Measurements from ENCODE around the gene MAN2A2.
"Not testable (repeated sequence)": the region's sequence is repeated elsewhere in the genome, so short reads cannot be mapped to it uniquely, and the experiment has no call there.

Gene MAN2A2

DNA sequence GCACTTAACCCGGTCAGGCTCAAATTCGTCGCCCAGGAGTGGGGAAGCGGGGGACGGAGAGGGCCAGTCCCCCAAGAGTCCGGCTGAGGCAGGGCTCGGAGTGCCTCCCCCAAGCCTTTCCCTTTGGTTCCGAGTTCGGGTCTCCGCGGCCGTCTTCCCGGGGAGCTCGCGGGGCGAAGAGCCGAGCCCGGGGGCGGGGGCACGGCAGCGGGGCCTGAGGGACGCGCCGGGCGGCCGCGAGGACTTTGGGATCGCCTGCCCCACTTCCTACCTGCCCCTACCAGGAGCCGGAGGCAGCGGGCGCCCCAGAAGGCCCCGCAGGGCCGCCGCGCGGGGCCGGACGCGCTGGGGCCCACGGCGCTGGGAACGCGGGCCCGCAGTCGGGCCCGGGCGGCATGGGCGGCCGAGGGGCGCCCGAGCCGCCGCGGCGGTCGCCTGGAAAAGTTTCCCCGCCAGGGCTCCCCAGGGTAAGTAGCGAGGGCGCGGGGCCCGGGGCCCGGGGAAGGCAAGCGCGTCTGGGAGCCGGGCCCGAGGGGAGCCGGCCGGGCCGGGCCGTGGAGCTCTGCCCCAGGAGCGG is 31.9 kb upstream of the MAN2A2 start:
- peak in 11 of 58 donors; percentile 9 to 48 (median 34) for DNase-seq

DNA sequence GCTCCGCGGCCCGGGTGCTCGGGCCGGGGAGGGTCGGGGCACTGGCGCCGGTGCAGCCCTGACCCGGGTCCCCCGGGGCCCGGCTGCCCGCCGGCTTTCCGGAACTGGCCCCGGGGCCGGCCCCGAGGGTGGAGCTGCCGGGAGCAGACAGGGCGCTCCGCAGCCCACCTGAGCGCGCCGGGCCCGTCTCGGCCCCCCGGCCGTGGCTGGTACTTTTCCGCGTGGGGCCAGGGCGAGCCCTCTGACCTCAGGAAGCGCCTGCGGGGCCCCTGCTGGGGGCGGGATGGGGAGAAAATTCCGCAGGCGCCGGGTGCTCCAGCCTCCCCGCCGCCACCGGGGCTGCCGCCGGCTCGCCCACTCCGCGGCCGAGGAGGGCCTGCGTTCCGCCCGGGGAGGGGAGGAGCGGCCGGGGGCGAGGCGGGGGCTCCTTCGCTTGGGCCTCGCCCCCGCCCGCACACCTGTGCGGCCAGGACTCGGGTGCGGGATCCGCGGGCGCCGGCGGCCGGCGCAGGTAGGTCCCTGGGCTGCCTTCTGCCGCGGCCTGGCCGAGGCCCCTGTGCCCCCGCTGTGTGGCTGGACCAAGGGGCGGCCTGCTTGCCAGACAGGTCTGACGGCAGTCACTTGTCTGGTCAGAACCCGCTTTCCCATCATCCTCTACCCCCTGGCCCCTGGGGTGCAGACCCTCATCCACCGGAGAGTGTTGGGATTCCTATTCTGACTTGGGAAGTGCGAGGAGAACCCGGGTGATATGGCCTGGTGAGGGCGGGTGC is 31.2 kb upstream of the MAN2A2 start:
- DNase-seq: peak in 2 of 58 donors; percentile 13 to 15

DNA sequence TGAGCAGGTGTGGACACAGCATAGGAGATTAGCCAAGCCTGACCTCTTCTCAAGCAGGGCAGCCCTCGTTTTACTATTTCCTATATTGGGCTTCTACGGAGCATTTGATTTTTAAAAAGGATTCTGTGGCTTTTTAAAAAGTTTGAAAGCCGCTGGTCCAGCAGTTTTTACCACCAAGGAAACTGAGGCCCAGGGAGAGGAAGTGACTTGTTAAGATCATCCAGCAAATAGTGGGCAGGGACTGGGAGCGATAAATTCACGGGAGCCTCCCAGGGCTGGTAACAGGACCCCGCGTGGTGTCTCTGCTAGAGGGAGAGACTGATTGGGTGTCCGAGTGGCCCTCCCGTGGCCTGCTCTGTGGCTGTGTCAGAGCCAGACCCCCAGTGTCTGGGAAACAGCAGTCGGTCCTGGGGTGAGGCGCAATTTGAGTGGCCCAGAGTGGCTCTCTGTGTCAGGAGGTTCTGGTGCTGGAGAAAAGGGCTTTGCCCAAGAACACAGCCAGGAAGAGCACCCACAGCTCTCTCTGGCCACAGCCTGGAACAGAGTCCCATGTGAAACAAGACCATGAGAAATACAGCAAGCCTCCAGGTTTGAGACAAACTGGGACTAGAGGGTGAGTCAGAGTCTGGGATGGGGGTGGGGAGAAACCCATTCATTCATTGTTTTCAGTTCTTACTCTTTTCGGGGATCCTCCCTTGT is 30.5 kb upstream of the MAN2A2 start:
- DNase-seq: no peak

DNA sequence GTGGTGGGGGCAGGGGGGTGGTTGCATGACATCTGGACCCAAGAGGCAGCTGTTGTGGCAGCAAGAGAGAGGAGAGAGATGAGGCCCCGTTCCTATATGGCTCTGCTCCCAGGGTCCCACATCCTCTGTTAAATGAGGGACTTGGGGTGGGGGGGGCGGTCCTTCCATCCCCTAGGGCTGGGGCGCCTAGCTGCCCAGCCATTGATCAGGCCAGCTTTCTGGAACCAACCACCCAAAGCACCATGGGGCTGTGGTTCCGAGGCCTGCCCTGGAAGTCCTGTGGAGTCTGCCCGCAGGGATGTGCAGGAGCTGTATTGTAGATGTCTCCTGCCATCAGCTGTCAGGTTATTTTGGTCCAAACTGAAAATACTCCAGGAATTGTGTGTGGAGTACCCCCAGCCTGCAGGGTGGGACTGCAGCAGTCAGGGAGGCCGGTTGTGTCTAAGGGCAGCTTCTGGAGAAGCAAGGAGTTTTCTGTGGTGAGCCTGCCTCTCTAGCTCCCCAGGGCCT is 29.6 kb upstream of the MAN2A2 start:
- DNase-seq: peak in 2 of 58 donors; percentile 19 to 37

DNA sequence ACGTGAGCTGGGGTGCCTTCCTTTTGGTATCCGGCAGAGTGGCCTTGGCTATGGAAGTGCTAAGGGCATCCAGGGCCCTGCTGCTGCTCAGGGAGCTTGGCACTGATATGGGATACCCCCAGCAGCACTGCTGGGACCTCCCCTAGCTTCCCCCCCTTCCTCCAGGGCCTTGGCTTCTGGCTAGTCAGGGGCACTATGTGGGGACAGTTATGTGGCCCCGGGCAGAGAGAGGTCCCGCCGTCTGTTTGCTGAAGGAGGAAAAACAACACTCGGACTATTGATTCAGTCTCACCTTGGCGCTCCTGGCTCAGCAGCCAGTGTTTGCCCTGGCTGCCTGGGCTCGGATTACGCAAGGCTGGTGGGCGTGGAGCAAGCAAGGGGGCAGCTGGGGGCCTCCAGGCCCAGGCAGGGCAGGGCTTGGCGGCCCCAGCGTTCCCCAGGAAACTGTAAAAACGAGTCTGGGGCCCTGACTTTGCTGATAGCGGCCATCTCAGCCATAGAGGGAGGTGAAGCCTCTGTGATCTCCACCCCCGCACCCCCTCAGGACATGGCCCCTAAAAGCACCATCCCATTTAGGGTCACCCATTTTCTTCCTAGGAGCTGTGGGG is 29.0 kb upstream of the MAN2A2 start:
- DNase-seq: peak in 1 of 58 donors; percentile 11

DNA sequence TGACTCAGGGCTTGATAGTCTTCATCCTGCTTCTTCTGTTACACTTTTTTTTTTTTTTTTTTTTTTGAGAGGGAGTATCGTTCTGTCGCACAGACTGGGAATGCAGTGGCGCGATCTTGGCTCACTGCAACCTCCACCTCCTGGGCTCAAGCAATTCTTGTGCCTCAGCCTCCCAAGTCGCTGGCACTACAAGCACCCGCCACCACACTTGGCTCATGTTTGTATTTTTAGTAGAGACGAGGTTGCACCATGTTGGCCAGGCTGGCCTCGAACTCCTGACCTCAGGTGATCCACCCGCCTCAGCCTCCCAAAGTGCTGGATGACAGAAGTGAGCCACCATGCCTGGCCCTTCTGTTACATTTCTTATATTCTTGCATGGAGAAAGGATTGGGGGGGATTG is 28.1 kb upstream of the MAN2A2 start:
- DNase-seq: not testable (repeated sequence)

DNA sequence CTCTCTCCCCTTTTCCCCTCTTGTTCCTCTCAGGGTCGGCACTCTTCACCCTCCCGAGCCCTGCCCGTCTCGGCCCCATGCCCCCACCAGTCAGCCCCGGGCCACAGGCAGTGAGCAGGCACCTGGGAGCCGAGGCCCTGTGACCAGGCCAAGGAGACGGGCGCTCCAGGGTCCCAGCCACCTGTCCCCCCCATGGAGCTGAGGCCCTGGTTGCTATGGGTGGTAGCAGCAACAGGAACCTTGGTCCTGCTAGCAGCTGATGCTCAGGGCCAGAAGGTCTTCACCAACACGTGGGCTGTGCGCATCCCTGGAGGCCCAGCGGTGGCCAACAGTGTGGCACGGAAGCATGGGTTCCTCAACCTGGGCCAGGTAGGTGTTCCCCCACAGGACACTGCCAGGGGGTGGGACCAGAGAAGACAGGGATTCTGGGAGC is 27.5 kb upstream of the MAN2A2 start:
- no peak for DNase-seq

DNA sequence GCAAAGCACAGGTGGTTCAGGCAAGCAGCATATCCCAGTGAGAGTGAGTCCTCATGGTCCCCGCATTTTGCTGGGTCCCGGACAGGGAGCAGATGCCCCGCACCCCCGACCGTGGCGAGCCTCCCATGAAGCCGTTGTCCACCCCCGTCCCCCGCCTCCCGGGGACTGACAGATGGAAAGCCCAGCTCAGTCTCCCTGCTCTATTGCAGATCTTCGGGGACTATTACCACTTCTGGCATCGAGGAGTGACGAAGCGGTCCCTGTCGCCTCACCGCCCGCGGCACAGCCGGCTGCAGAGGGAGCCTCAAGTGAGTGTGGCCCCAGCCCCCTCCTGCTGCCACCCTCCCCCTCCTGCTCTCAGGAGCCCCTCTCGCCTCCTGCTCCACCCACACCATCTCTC is 27.1 kb upstream of the MAN2A2 start:
- peak in 11 of 58 donors; percentile 16 to 54 (median 38) for DNase-seq

DNA sequence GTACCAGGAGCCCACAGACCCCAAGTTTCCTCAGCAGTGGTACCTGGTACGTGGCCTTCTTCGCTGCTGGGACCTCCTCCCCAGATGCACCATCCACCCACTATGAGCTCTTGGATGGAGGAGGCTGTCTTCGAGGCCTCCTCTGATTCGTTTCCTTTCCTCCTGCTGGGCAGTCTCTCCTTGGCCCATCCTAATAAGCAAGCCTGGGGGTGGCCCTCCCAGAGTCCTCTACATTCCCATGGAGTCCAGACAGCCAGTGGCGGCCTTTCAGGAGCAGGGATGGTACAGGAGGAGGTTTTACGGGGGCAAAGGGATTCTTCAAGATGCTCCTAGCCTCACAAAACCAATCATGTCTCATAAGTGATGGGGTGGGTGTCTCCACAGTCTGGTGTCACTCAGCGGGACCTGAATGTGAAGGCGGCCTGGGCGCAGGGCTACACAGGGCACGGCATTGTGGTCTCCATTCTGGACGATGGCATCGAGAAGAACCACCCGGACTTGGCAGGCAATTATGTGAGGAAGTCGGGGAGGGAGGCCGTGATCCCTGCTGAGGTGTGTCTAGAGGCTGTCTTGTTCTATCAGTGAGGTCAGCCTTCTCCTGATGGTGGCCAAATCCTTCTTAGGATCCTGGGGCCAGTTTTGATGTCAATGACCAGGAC is 26.5 kb upstream of the MAN2A2 start:
- DNase-seq: no peak

DNA sequence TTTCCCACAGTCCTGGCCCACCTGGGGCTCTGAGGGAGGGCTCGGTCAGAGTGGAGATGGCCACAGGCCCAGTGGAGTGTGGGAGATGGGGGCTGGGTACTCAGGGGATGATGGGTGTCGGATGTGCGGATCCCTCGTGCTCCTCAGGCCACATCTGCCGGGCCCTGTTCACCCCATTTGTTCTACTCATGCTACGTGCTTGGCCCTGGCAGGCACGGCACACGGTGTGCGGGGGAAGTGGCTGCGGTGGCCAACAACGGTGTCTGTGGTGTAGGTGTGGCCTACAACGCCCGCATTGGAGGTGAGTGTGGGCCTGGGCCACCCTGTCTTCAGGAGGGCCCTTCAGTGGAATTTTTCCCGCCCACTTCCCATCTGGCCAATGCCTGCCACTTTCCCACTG is 25.8 kb upstream of the MAN2A2 start:
- no peak for DNase-seq

DNA sequence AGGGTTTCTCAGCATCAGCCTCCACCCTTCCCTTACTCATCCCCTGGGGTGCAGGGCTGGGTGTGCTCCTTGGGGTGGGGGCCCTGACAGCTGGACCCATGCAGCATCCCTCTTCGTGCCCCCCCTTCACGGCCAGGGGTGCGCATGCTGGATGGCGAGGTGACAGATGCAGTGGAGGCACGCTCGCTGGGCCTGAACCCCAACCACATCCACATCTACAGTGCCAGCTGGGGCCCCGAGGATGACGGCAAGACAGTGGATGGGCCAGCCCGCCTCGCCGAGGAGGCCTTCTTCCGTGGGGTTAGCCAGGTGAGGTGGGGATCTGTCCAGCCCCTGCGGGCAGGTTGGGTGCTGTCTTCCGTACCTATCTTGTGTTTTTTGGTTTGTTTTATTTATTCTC is 25.1 kb upstream of the MAN2A2 start:
- no peak for DNase-seq

DNA sequence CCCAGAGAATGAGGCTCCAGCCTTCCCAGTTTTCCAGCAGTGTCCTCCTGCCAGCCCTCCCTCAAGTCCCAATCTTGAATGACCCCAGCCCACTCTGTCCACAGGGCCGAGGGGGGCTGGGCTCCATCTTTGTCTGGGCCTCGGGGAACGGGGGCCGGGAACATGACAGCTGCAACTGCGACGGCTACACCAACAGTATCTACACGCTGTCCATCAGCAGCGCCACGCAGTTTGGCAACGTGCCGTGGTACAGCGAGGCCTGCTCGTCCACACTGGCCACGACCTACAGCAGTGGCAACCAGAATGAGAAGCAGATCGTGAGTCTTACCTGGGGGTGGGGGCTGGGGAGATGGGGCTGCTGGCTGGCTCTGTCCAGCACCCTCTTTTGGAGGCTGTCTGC is 24.4 kb upstream of the MAN2A2 start:
- DNase-seq: no peak

DNA sequence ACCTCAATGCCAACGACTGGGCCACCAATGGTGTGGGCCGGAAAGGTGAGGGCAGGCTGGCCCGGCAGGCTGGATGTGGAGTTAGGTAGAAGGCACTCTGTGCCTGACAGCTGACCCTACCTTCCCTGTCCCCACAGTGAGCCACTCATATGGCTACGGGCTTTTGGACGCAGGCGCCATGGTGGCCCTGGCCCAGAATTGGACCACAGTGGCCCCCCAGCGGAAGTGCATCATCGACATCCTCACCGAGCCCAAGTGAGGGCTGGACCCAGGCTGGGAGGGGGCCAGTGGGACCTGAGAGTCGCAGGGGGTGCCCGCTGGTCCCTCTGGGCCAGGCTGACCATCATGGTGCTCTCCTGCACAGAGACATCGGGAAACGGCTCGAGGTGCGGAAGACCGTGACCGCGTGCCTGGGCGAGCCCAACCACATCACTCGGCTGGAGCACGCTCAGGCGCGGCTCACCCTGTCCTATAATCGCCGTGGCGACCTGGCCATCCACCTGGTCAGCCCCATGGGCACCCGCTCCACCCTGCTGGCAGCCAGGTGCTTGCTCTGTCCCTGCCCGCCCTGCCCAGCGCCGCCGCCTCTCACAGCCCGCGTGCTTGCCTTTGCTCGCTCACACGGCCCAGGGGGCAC is 23.3 kb upstream of the MAN2A2 start:
- DNase-seq: no peak

DNA sequence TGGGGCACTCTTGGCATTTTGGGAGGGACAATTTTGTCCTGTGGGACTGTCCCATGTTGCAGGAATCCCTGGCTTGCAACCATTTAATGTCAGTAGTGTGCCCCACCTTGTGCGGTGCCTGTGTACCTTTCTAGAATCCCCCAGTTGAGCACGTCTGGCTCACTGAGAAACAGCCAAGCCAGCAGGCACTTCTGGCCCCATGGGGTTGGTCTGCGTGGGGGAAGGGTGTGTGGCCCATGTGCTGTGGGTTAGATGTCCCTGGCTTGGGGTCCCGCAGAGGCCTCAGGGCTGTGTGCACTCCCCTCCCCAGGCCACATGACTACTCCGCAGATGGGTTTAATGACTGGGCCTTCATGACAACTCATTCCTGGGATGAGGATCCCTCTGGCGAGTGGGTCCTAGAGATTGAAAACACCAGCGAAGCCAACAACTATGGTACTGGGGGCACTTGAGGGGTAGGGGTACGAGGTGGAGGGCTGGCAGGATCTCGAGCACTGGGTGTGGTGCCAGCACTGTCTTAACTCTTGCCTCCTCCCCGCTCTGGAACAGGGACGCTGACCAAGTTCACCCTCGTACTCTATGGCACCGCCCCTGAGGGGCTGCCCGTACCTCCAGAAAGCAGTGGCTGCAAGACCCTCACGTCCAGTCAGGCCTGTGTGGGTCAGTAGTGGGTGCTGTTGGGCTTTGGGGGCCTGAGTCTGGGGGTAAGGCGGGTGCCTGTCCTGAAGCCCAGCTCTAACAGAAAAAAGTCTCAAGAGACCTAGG is 22.5 kb upstream of the MAN2A2 start:
- no peak for DNase-seq

DNA sequence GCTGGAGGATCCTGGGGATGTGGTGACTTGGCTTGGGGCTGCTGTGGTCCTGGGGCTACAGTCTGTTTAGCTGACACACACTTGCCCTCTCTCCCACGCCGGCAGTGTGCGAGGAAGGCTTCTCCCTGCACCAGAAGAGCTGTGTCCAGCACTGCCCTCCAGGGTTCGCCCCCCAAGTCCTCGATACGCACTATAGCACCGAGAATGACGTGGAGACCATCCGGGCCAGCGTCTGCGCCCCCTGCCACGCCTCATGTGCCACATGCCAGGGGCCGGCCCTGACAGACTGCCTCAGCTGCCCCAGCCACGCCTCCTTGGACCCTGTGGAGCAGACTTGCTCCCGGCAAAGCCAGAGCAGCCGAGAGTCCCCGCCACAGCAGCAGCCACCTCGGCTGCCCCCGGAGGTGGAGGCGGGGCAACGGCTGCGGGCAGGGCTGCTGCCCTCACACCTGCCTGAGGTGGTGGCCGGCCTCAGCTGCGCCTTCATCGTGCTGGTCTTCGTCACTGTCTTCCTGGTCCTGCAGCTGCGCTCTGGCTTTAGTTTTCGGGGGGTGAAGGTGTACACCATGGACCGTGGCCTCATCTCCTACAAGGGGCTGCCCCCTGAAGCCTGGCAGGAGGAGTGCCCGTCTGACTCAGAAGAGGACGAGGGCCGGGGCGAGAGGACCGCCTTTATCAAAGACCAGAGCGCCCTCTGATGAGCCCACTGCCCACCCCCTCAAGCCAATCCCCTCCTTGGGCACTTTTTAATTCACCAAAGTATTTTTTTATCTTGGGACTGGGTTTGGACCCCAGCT is 21.7 kb upstream of the MAN2A2 start:
- DNase-seq: no peak

DNA sequence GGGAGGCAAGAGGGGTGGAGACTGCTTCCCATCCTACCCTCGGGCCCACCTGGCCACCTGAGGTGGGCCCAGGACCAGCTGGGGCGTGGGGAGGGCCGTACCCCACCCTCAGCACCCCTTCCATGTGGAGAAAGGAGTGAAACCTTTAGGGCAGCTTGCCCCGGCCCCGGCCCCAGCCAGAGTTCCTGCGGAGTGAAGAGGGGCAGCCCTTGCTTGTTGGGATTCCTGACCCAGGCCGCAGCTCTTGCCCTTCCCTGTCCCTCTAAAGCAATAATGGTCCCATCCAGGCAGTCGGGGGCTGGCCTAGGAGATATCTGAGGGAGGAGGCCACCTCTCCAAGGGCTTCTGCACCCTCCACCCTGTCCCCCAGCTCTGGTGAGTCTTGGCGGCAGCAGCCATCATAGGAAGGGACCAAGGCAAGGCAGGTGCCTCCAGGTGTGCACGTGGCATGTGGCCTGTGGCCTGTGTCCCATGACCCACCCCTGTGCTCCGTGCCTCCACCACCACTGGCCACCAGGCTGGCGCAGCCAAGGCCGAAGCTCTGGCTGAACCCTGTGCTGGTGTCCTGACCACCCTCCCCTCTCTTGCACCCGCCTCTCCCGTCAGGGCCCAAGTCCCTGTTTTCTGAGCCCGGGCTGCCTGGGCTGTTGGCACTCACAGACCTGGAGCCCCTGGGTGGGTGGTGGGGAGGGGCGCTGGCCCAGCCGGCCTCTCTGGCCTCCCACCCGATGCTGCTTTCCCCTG is 21.0 kb upstream of the MAN2A2 start:
- DNase-seq: no peak

DNA sequence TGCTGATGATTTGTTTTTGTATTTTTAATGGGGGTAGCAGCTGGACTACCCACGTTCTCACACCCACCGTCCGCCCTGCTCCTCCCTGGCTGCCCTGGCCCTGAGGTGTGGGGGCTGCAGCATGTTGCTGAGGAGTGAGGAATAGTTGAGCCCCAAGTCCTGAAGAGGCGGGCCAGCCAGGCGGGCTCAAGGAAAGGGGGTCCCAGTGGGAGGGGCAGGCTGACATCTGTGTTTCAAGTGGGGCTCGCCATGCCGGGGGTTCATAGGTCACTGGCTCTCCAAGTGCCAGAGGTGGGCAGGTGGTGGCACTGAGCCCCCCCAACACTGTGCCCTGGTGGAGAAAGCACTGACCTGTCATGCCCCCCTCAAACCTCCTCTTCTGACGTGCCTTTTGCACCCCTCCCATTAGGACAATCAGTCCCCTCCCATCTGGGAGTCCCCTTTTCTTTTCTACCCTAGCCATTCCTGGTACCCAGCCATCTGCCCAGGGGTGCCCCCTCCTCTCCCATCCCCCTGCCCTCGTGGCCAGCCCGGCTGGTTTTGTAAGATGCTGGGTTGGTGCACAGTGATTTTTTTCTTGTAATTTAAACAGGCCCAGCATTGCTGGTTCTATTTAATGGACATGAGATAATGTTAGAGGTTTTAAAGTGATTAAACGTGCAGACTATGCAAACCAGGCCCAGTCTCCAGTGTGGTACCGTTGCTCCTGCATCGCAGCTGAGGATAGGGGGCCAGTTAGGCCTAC is 20.1 kb upstream of the MAN2A2 start:
- no peak for DNase-seq

DNA sequence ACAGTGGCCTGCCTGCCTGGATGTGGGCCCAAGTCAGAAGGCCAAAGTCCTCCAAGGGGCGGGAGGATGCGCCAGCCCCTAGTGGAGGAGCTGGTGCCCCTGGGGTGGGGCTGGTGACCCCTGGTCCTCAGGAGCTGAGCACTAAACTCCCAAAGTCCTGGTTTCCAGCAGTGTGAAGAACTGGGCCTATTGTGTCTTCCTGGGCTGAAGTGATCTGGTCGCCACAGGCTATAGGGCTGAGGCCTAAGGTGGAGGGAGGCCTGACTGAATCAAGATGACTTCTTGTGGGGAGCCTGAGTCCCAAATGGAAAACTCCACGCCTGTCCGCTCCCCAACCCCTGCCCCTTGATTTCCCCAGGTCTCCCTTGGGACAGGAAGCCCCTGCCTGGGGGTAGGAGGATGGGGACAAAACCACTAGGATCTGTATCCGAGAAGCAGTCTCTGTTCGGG is 19.6 kb upstream of the MAN2A2 start:
- no peak for DNase-seq

All from anterior cingulate cortex (tissue), 58 donors.